Measurements from ENCODE around the gene SCYL2.
"Not testable (repeated sequence)": the region's sequence is repeated elsewhere in the genome, so short reads cannot be mapped to it uniquely, and the experiment has no call there.

SCYL2 gene

DNA sequence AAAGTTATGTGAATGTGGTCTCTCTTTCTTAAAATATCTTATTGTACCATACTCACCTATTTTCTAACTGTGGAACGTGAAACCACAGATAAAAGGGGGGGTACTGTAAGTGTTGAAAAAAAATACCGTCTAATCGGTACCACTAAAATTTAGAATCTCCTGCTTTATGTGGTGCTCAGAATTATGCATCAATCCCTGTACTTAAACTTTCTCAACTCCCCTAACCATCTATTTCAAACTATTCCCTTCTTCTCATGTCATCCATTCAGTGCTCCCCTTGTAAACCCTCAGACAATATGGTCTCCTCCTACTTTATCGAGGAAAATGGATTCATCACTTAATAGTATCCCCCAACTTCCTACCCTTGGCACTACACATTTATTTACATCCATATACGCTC lies 23.8 kb upstream of the SCYL2 start:
- no peak for ATAC-seq (replicated peaks)
- Mint-ChIP-seq H3K27ac (no peak overlapping the region), H3K4me3 (no peak overlapping the region)

DNA sequence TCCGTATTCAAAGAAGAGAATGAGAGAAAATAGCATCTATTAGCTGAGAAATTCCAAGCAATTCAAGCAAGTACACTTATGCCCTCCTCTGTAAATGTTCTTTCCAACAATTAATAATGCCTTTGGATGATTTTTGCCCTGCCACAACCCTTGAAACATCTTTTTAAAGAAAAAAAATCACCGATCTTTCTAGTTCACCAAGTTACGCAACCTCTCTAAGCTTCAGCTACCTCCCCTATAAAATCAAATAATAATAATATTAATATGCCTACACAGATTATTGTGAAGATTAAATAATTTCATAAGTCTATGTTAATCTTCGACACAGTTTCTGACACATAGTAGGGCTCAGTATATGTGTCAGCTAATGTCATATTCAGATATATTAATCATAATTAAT lies 19.2 kb upstream of the SCYL2 start:
- H3K9me3 Mint-ChIP-seq = no peaks in the 10 kb centered on the region
- H3K4me3 Mint-ChIP-seq = no peak overlapping the region
- no peaks in the 10 kb centered on the region for H3K4me1 Mint-ChIP-seq
- H3K27me3 Mint-ChIP-seq = no peaks in the 10 kb centered on the region
- H3K27ac Mint-ChIP-seq = no peak overlapping the region
- no peak for ATAC-seq (replicated peaks)
- H3K36me3 Mint-ChIP-seq = peaks cover 0 to 2% of the 10 kb centered on the region in 2 donors
- no peak for DNase-seq

More for the DNA sequence above, 23.8 kb upstream of the SCYL2 start:
- no peak for DNase-seq
- Mint-ChIP-seq H3K27me3 (no peaks in the 10 kb centered on the region), H3K36me3 (no peaks in the 10 kb centered on the region), H3K9me3 (no peaks in the 10 kb centered on the region), H3K4me1 (no peaks in the 10 kb centered on the region)

DNA sequence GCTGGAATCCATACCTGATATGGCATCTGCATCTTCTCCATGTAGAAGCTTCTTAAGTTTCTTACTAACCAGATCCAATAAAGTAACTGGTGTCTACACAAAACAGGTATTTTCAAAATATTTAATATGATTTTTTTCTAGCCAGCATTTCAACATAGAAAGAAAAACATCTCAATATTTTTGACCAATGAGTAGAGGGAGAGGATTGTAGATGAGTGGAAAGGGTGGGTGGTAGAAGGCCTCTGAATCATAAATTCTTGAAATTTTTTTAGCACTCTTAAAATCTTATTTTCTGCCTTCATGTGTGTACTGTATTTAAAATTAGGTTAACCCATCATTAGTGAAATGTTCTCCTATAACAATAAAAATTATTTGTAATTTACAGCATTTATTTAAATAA lies 18.1 kb upstream of the SCYL2 start:
- H3K9me3 Mint-ChIP-seq = no peaks in the 10 kb centered on the region
- H3K4me1 Mint-ChIP-seq = no peaks in the 10 kb centered on the region
- no peak overlapping the region for H3K27ac Mint-ChIP-seq
- peaks cover 0 to 2% of the 10 kb centered on the region in 2 donors for H3K36me3 Mint-ChIP-seq
- DNase-seq (no peak), ATAC-seq (replicated peaks) (no peak)
- no peaks in the 10 kb centered on the region for H3K27me3 Mint-ChIP-seq
- H3K4me3 Mint-ChIP-seq = no peak overlapping the region

DNA sequence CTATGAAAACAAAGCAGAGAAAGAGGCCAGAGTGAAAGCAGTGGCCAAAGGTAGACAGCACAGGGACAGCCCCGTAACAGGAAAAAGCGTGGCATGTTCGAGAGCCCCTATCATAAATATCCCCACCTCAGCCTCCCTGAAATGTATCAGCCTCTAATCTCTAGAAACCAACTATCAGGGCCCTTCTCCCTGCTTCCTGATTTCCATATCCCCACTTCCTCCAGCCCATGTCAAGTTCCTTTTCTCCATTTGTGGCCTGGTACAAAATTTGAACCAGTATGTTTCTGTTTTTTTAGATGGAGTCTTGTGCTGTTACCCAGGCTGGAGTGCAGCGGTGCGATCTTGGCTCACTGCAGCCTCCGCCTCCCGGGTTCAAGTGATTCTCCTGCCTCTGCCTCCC lies 17.0 kb upstream of the SCYL2 start:
- ATAC-seq (replicated peaks) (no peak), DNase-seq (no peak)
- Mint-ChIP-seq H3K36me3 (peaks cover 0 to 2% of the 10 kb centered on the region in 2 donors), H3K4me3 (no peak overlapping the region), H3K4me1 (no peaks in the 10 kb centered on the region), H3K27me3 (no peaks in the 10 kb centered on the region), H3K9me3 (no peaks in the 10 kb centered on the region), H3K27ac (no peak overlapping the region)

DNA sequence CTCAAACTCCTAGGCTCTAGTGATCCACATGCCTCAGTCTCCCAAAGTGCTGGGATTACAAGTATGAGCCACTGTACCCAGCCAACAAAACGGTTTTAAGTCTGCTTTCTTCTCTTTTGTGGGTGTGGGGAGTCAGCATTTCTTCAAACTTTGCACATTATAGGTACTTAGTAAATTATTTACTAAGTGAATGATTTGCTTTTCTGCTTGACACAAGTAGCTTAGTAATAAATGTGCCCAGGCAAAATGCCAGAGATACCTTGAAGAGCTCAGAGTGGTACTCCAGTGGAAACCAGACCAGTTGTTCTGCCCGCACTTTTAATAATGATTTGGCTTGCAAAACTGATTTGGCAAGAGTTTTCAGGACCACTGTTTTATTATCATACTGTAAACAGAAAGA lies 15.1 kb upstream of the SCYL2 start:
- ATAC-seq (replicated peaks) (no peak), DNase-seq (no peak)
- H3K27ac Mint-ChIP-seq = no peak overlapping the region
- H3K4me3 Mint-ChIP-seq = no peak overlapping the region
- H3K4me1 Mint-ChIP-seq = no peaks in the 10 kb centered on the region
- no peaks in the 10 kb centered on the region for H3K9me3 Mint-ChIP-seq
- peaks cover 0 to 2% of the 10 kb centered on the region in 2 donors for H3K36me3 Mint-ChIP-seq
- H3K27me3 Mint-ChIP-seq = no peaks in the 10 kb centered on the region

DNA sequence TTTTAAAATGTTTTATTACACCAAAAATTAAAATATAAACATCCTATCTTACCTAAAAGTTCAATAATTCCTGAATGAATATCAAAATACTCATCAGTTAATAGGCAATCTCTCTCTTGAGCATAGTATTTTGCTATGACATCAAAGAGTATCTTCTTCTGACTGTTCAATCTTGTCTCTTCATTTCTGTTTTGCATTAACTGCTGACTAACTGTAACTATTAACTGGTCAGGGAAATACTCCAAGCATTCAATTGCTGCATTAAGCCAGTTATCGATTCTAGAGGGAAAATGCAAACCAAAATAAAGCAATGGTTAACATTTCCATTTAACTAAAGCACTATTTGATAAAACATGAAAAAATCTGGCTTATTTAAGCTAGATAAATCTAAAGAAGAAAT lies 13.5 kb upstream of the SCYL2 start:
- Mint-ChIP-seq H3K9me3 (no peaks in the 10 kb centered on the region), H3K4me3 (no peak overlapping the region), H3K36me3 (peaks cover 0 to 2% of the 10 kb centered on the region in 2 donors), H3K27ac (no peak overlapping the region), H3K4me1 (no peaks in the 10 kb centered on the region), H3K27me3 (no peaks in the 10 kb centered on the region)
- ATAC-seq (replicated peaks) (no peak), DNase-seq (no peak)

DNA sequence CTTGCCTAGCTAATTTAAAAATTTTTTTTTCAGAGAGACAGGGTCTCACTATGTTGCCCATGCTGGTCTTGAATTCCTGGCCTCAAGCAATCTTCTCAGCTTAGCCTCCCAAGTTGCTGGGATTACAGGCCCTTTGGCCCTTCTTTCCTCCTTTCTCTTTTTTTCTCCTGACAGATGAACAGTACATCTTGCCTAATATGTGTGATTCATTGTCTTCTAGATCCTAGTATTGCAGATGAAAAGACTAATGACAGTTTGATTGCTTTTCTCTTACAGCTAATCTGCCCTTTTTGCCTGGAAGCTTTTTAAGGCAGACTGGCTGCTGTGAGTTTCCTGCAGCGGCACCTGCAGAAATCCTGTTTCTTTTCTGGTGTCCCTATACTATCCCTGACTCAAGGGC lies 12.1 kb upstream of the SCYL2 start:
- Mint-ChIP-seq H3K36me3 (peaks cover 0 to 2% of the 10 kb centered on the region in 2 donors), H3K27ac (no peak overlapping the region), H3K4me1 (no peaks in the 10 kb centered on the region), H3K4me3 (no peak overlapping the region), H3K9me3 (no peaks in the 10 kb centered on the region), H3K27me3 (no peaks in the 10 kb centered on the region)
- DNase-seq = no peak
- no peak for ATAC-seq (replicated peaks)

DNA sequence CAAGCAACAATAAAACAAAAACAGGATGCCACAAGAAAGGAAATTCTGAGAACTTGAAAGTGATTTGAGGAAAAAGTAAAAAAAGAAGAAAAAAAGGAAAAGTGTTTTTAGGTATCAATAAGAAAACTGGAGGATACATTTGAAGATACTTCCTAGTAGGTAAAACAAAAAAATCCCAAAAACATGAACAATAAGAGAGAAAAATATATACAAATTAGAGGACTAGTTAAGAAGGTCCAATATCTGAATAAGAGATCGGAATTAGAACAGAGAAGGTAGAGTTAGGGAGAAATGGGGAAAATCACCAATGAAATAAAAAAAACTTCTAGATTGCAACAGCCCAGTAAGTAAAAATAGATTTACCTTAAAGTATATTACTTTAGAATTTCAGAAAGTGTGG lies 8.8 kb upstream of the SCYL2 start:
- Mint-ChIP-seq H3K4me1 (no peaks in the 10 kb centered on the region), H3K27ac (no peak overlapping the region), H3K4me3 (no peak overlapping the region), H3K9me3 (no peaks in the 10 kb centered on the region), H3K27me3 (no peaks in the 10 kb centered on the region), H3K36me3 (no peaks in the 10 kb centered on the region)
- DNase-seq = no peak
- no peak for ATAC-seq (replicated peaks)

DNA sequence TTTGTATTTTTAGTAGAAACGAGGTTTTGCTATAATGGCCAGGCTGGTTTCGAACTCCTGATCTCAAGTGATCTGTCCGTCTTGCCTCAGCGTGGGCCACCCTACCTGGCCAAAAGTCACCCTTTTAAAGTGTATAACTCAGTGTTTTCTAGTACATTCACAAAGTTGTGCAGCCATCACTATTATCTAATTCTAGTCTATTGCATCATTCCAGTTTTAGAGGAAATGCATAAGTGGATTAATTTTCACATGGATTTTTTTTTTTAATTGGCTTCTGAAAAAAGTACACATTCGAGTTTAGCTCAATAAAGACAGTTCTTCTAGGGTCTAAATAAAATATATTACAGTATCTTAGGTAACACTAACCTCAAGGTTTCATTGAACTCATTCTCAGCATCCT lies 3.8 kb upstream of the SCYL2 start:
- ATAC-seq (replicated peaks) (no peak), DNase-seq (no peak)
- Mint-ChIP-seq H3K27me3 (no peaks in the 10 kb centered on the region), H3K9me3 (no peaks in the 10 kb centered on the region), H3K27ac (no peak overlapping the region), H3K36me3 (no peaks in the 10 kb centered on the region), H3K4me3 (no peak overlapping the region), H3K4me1 (peaks cover 2 to 12% of the 10 kb centered on the region in 2 donors)

DNA sequence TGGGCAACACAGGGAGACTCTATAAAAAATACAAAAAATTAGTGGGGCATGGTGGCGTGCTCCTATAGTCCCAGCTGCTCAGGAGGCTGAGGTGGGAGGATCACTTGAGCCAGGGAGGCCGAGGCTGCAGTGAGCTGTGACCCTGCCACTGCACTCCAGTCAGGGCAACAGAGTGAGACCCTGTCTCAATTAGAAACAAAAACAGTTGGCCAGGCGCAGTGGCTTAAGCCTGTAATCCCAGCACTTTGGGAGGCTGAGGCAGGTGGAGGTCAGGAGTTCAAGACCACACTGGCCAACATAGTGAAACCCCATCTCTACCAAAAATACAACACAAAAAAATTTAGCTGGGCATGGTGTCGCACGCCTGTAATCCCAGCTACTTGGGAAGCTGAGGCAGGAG lies 1.9 kb upstream of the SCYL2 start:
- H3K4me1 Mint-ChIP-seq = peaks cover 13 to 26% of the 10 kb centered on the region in 2 donors
- not testable (repeated sequence) for H3K4me3 Mint-ChIP-seq; DNase-seq; ATAC-seq (replicated peaks); H3K27ac Mint-ChIP-seq; H3K36me3 Mint-ChIP-seq; H3K9me3 Mint-ChIP-seq; H3K27me3 Mint-ChIP-seq

DNA sequence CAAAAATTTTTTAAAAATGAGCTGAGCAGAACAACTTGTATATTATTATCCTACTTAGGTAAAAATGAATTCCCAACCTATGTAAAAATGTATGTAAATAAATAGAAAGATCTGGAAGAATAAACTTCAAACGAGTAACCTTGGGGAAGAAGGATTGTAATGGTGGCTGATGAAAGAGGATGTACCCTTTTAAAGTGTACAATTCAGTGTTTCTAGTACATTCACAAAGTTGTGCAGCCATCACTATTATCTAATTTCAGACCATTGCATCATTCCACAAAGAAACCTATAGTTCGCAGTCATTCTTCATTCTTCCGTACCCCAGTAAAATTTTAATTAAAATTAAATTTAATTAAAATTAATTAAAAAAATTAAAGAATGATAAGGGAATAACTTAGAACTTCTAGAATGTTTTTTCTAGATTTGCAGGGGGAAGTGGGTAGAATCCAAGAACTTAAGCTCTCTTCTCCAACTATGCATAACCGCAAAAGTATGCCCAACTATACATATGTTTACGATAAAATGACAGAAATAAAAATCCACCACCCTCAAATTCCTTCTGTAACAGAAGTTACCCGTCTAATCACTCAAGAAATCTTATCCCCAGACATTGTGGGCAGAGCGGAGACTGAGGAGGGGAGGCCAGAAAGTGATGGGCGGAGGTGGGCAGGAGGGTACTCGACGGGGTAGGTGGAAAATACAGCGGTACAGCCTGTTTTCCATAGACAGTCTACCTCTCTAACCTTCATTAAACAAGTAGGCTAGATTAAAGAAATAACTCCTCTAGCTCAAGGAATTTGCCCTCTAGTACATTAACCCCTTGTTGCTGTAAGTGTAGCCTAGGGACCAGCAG lies 1.0 kb upstream of the SCYL2 start:
- Mint-ChIP-seq H3K36me3 (peaks cover 0 to 4% of the 10 kb centered on the region in 2 donors), H3K27ac (no peak overlapping the region), H3K27me3 (no peaks in the 10 kb centered on the region), H3K4me1 (peaks cover 15 to 26% of the 10 kb centered on the region in 2 donors), H3K9me3 (no peaks in the 10 kb centered on the region), H3K4me3 (peak overlapping the region; percentile 98 to 100)
- DNase-seq (no peak), ATAC-seq (replicated peaks) (peak; percentile 6 to 12)

DNA sequence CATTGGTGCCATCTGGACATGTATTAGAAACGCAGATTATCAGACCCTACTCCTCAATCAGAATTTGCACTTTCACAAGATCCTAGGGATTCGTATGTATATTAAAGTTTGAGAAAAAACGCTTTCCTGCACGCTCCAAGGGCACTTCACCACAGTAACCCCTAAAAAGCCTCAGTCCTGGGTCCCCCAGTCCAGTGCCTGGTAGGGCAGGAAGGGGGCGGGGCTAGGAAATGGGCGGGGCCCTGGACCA lies 467 bp upstream of the SCYL2 start:
- peaks cover 15 to 26% of the 10 kb centered on the region in 2 donors for H3K4me1 Mint-ChIP-seq
- ATAC-seq (replicated peaks) (peak; percentile 86 to 87), DNase-seq (no peak)
- no peaks in the 10 kb centered on the region for H3K9me3 Mint-ChIP-seq
- H3K27ac Mint-ChIP-seq = peak overlapping the region; percentile 98
- no peaks in the 10 kb centered on the region for H3K27me3 Mint-ChIP-seq
- peak overlapping the region; percentile 98 to 100 for H3K4me3 Mint-ChIP-seq
- H3K36me3 Mint-ChIP-seq = peaks cover 0 to 4% of the 10 kb centered on the region in 2 donors

DNA sequence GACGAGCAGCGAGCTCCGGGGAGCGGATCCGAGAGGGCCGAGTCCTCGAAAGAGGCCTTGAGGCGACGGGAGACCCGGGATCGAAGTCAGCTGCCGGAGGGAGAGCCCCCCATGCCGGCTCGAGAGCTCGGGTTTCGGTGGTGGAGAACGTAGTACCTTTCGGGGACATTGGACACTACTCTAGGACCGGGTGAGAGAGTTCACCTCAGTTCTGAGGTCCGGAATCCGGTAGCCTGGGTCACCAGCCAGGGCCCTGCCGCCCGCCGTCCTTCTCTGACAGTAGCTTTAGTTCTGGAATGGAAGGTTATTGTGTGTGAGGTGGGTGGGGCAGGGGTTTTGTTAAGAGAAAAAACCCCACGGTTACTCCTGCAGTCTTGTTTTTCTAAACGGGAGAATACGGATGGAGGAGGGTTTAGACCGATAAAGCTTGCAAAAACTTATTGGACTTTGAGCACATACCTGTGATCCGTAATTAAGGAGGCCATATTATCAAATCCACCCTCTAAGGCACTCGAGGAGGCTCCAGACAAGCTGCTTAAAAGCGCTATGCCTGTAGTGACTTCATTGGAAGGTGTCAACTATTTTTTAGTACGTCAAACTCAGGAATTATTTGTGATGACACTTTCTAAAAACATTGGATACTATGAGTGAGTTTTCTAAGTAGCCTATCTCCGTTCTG lies 765 bp downstream of the SCYL2 start:
- peak; percentile 2 to 12 for ATAC-seq (replicated peaks)
- H3K4me1 Mint-ChIP-seq = peaks cover 15 to 26% of the 10 kb centered on the region in 2 donors
- DNase-seq = no peak

DNA sequence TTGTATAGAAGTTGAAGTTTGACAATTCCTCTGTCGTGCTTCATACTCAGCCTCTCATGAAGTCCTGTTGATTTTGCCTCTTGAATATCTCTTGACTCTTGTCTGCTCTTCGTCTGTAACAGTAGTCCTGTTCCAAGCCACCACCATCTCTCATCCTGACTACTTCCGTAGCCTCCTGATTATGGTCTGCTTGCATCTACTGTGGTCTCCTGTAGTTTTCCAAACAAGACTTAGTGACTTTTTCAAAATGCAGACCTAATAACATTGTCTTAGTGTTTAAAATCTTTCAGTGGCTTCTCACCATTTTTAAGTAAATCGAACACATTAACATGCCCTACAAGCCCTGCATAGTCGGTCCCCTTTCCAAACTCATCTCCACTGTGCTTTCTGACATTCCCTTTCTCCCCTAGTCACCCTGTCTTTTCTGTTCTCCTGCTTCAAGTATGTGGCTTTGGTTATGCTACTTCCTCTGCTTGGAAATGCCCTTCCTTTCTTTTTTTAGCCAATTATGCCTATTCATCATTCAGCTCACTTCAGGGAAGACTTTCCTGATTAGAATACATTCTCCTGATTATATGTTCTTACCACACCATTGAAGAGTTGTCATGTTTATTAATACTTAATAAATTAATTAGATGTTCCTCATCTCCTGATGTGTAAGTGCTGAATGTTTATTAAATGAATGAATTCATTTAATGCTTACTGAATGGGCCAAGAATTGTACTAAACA lies 2.0 kb downstream of the SCYL2 start:
- H3K27ac Mint-ChIP-seq = no peak overlapping the region
- DNase-seq = no peak
- no peaks in the 10 kb centered on the region for H3K27me3 Mint-ChIP-seq
- ATAC-seq (replicated peaks) = no peak
- H3K36me3 Mint-ChIP-seq = peaks cover 4 to 7% of the 10 kb centered on the region in 2 donors
- H3K4me3 Mint-ChIP-seq = peak overlapping the region; percentile 11 to 39
- peaks cover 19 to 32% of the 10 kb centered on the region in 2 donors for H3K4me1 Mint-ChIP-seq
- H3K9me3 Mint-ChIP-seq = no peaks in the 10 kb centered on the region

More for the DNA sequence above, 765 bp downstream of the SCYL2 start:
- Mint-ChIP-seq H3K4me3 (peak overlapping the region; percentile 98 to 100), H3K27ac (peak overlapping the region; percentile 98), H3K36me3 (peaks cover 0 to 4% of the 10 kb centered on the region in 2 donors), H3K9me3 (no peaks in the 10 kb centered on the region), H3K27me3 (no peaks in the 10 kb centered on the region)

DNA sequence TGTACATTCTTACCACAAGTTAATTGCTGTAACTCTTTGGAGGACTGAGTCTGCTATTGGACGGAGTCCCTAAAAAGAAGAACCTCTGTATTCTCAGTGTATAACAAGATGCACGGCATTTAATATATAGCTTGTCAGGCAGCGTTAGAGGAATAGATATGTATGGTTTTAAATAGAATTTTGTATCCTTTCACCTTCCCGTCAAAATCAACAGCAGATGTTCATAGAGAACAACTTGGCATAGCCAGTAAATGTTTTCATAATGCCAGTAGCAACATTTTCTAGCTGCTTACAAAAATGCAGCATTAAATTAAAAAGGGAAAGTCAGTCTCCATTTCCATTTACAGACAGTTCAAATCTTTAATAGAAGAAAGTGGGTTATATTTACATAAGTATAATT lies 6.8 kb downstream of the SCYL2 start:
- ATAC-seq (replicated peaks) (no peak), DNase-seq (no peak)
- Mint-ChIP-seq H3K36me3 (peaks cover 10 to 19% of the 10 kb centered on the region in 2 donors), H3K27ac (no peak overlapping the region), H3K4me3 (no peak overlapping the region), H3K9me3 (no peaks in the 10 kb centered on the region), H3K4me1 (peaks cover 20 to 21% of the 10 kb centered on the region in 2 donors), H3K27me3 (no peaks in the 10 kb centered on the region)

Measured in stimulated activated naive B cell treated with anti-CD40 and anti-IgM and Interleukin-4, amounts not matched to agents 10 μg/mL and 1 μg/mL and 100 μg/mL, for 72 hours (primary cell).